ENCODE measurements around the gene DNAJB6. TPM values are rescaled to one million over a fixed set of nuclear protein-coding genes. Genes with fewer than 3 reads are reported as not detected.
A peak's percentile ranks its signal among the peaks of the same experiment; 100 is the strongest.
"Not testable (repeated sequence)": the region's sequence is repeated elsewhere in the genome, so short reads cannot be mapped to it uniquely, and the experiment has no call there.

The DNAJB6 gene
- total RNA-seq, 2 experiments from 2014 or later = 69.3 to 74.9 TPM

DNA sequence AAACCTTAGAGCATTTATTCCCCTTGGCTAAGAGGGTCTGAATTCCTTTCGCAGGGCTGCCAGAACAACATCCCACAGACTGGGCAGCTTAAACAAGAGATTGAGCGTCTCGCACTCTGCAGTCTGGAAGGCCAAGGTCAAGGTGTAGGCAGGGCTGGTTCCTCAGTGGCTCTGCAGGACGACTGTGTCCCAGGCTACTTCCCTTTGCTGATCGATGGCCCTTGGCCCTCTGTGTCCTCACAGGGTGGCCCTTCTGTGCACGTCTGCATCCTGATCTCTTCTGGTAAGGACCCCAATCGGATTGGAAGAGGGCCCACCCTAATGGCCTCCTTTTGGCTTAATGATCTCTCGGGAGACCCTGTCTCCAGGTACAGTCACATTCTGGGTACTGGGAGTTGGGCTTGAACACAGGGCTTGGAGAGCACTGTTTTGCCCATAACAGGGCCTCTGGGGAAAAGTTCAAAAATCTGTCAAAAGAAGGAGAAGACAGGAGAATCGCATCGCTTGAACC is 35.1 kb upstream of the DNAJB6 start:
- H3K36me3 Mint-ChIP-seq (ENCODE audit: low read depth) = no peaks in the 10 kb centered on the region
- H3K27ac Mint-ChIP-seq = peak overlapping the region; percentile 92
- H3K4me1 Mint-ChIP-seq (ENCODE audit: low read depth) = peaks cover 40% of the 10 kb centered on the region
- peak overlapping the region; percentile 63 for H3K4me3 Mint-ChIP-seq
- POLR2A ChIA-PET = interaction anchor here (0.6 to 2.9 kb wide), 4 partner anchors 10 to 355 kb away, joined by 3 to 30 read pairs (median 4); partner anchors contain the start of gene DNAJB6
- CTCF ChIA-PET = interaction anchor here (0.8 to 2.3 kb wide), 3 partner anchors 10 to 38 kb away, joined by 3 to 8 read pairs (median 5); no protein-coding TSS in a partner anchor
- peaks cover 6% of the 10 kb centered on the region for H3K27me3 Mint-ChIP-seq (ENCODE audit: low read depth)
- H3K9me3 Mint-ChIP-seq (ENCODE audit: insufficient read depth) = no peaks in the 10 kb centered on the region
- ATAC-seq = no peak
- DNase-seq = no peak

DNA sequence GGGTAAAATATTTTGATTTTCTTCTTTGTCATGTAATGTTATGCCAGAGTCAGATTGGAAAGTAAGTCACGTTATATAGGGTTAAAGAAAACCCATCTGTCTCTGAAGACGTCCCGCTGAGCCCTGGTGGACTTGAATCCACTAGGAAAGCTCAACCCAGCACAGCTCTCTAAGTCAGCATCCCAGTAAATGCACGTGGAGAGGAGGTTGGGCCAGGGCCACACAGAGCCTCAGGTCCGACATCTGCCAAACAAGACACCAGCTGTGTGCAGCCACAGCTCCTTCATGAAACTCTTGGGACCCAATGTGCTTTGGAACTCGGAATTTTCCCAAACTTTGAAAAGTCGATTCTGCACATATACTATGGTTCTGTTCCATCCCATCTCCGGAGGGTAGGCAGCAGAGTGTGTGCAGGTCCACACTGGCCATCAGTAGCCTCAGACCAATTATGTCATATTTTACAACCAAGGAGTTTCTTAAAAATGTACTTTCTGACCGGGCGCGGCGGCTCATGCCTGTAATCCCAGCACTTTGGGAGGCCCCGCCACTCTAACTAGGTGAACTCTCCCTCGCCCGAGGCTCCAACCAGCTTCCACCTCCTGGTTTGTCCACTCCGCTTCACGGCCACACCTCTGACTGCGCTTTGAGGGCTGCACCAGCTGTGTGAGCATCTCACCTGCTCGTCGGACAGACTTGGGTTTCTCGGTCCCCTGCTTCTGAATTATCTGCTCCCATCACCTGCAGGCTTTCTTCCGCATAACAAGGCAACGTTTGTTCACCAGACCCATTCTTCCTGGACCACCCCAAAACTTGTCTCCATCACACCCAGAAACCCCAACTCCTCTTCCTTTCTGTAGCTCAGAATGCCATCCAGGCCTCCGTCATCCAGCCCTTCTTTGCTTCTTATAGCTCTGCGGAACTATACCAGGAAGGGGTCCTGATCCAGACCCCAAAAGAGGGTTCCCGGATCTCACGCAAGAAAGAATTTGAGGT is 29.7 kb upstream of the DNAJB6 start:
- Mint-ChIP-seq H3K9me3 (ENCODE audit: insufficient read depth) (no peaks in the 10 kb centered on the region), H3K4me1 (ENCODE audit: low read depth) (peaks cover 38% of the 10 kb centered on the region), H3K27ac (no peak overlapping the region), H3K4me3 (no peak overlapping the region), H3K27me3 (ENCODE audit: low read depth) (no peaks in the 10 kb centered on the region), H3K36me3 (ENCODE audit: low read depth) (no peaks in the 10 kb centered on the region)
- ChIA-PET CTCF (interaction anchor here (0.9 to 1.5 kb wide), 3 partner anchors 11 to 33 kb away, joined by 3 read pairs; no protein-coding TSS in a partner anchor), POLR2A (no interaction called here)
- ATAC-seq (no peak), DNase-seq (no peak)

DNA sequence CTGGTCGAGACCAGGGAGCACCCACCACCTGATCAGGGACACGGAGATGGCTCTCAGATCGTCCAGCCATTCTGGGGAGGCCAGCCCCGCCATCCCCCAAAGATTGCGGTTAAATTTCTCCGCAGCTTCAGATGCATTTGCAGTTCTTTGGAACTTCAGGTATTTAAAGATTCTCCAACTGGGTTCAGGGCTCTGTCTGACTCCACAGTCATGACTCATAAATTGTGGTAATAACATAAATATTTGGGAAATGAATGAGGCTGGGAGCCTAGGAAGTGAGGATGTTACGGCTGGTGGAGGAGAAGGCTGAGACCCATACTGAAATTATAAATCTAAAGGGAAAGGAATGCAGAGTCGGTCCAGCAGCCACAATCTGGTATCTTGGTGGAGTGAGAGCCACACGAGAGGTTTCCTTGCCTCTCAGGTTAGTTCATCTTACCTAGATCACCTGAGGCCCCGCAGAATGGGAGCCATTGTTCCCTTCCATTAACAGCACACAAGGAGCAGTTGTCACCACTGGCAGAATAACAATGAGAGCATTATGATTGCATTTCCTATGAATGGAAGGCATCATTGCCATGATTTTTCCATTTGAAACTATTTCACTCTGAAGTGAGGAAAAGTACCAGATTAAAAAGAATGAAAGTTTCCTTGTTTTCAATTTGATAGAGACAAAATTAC is 26.7 kb upstream of the DNAJB6 start:
- H3K4me1 Mint-ChIP-seq (ENCODE audit: low read depth) = peaks cover 26% of the 10 kb centered on the region
- ATAC-seq (no peak), DNase-seq (no peak)
- H3K27ac Mint-ChIP-seq = no peak overlapping the region
- ChIA-PET POLR2A (no interaction called here), CTCF (no interaction called here)
- H3K9me3 Mint-ChIP-seq (ENCODE audit: insufficient read depth) = no peaks in the 10 kb centered on the region
- H3K36me3 Mint-ChIP-seq (ENCODE audit: low read depth) = no peaks in the 10 kb centered on the region
- H3K4me3 Mint-ChIP-seq = no peak overlapping the region
- no peaks in the 10 kb centered on the region for H3K27me3 Mint-ChIP-seq (ENCODE audit: low read depth)

DNA sequence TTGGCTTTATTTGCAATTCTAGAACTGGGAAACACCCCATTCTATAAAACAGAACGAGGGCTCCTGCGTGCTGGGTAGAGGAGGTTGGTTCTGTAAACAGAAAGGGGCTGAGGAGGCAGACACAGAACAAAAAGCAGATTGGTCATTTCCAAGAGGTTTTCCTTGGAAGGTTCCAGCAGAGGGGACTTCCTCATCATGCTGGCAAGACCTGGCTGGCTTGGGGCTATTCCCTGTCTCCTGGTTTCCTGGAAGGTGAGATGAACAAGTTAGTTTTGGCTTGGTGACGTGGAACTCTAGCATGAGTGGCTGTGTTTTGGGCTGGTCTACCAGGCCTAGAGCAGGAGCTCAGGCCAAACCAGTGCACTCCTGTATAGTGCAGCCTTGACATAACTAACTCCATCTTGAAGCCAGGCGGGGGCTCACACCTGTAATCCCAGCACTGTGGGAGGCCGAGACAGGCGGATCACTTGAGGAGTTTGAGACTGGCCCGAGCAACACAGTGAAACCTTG is 26.1 kb upstream of the DNAJB6 start:
- Mint-ChIP-seq H3K4me1 (ENCODE audit: low read depth) (peaks cover 26% of the 10 kb centered on the region), H3K9me3 (ENCODE audit: insufficient read depth) (no peaks in the 10 kb centered on the region), H3K27ac (no peak overlapping the region), H3K4me3 (no peak overlapping the region), H3K27me3 (ENCODE audit: low read depth) (no peaks in the 10 kb centered on the region), H3K36me3 (ENCODE audit: low read depth) (no peaks in the 10 kb centered on the region)
- ATAC-seq = no peak
- POLR2A ChIA-PET = no interaction called here
- DNase-seq = no peak
- CTCF ChIA-PET = no interaction called here

DNA sequence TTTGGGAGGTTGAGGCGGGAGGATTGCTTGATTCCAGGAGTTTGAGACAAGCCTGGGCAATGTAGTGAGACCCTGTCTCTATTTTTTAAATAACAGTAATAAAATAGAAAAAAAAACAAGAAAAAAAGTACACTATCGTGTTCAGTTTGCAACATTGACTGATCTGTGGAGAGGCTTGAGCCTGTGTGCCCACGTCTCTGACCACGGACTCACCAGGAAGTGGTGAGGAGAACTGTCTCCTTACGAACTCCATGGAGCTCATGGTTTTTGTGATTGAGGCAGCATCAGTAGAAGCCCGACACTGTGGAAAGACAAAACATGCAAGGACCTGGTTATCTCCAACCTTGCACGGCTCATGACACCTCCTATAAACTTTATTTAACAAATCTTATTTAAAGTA is 23.9 kb upstream of the DNAJB6 start:
- peaks cover 10% of the 10 kb centered on the region for H3K4me1 Mint-ChIP-seq (ENCODE audit: low read depth)
- no peak overlapping the region for H3K4me3 Mint-ChIP-seq
- no peak for ATAC-seq
- H3K36me3 Mint-ChIP-seq (ENCODE audit: low read depth) = no peaks in the 10 kb centered on the region
- ChIA-PET CTCF (no interaction called here), POLR2A (no interaction called here)
- no peak overlapping the region for H3K27ac Mint-ChIP-seq
- DNase-seq = no peak
- H3K9me3 Mint-ChIP-seq (ENCODE audit: insufficient read depth) = no peaks in the 10 kb centered on the region
- peaks cover 1% of the 10 kb centered on the region for H3K27me3 Mint-ChIP-seq (ENCODE audit: low read depth)

DNA sequence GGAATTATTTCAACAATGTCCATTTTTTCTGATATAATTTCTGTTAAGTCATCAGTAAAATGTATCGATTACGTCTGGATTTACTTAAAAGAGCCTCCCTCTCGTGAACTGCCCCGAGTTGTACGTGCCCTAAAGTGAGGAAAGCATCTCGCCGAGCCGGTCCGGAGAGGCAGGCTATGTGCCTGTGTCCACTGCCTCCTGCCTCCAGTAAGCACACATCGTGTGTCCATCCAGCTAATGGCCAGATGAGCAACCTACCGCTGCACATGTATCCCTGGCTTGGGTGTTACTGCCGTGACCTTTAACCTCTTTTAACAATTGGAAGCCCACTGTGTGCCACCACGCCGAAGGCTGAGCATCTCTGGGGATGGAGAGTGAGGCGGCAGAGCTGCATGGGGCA is 23.2 kb upstream of the DNAJB6 start:
- Mint-ChIP-seq H3K4me1 (ENCODE audit: low read depth) (peaks cover 16% of the 10 kb centered on the region), H3K9me3 (ENCODE audit: insufficient read depth) (no peaks in the 10 kb centered on the region), H3K27me3 (ENCODE audit: low read depth) (peaks cover 1% of the 10 kb centered on the region), H3K36me3 (ENCODE audit: low read depth) (no peaks in the 10 kb centered on the region), H3K27ac (no peak overlapping the region), H3K4me3 (no peak overlapping the region)
- no peak for ATAC-seq
- DNase-seq = no peak
- ChIA-PET CTCF (no interaction called here), POLR2A (no interaction called here)

DNA sequence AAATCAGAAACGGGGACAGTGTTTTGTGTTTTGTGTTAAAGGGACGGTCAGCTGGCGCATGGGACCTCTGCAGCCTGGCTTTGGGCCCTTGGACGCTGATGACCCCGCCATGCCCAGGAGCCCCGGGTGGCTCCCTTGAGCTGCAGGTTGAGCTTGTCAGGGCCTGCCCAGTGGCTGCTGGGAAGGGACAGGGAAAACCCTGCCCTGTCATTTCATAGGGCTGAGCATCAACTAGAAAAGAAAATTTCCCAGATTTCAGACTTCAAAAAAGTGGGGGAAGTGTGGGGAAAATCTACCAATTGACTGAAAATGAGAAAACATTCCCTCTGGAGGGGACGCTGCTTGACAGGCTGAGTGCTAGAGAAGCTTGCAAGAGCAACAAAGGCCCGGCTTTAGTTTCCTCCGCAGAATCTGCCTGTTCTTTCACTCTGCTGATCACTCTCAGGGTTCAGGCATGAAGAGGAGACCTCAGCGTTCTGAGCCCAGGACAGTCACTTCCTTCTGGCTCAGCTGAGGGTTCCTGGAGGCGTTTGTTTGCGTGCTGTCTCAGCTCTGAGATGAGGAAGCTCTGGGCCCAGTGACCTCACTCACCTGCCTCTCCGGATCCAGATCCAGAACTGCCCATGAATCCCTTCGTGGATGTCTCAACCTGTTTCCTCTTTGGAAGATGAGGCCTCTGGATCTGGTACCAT is 18.6 kb upstream of the DNAJB6 start:
- ATAC-seq = peak; percentile 67
- Mint-ChIP-seq H3K27me3 (ENCODE audit: low read depth) (peaks cover 1% of the 10 kb centered on the region), H3K4me3 (no peak overlapping the region), H3K27ac (peak overlapping the region; percentile 57), H3K9me3 (ENCODE audit: insufficient read depth) (no peaks in the 10 kb centered on the region), H3K4me1 (ENCODE audit: low read depth) (peaks cover 13% of the 10 kb centered on the region), H3K36me3 (ENCODE audit: low read depth) (no peaks in the 10 kb centered on the region)
- CTCF ChIA-PET = interaction anchor here (0.7 to 1.4 kb wide), 3 partner anchors 10 to 14 kb away, joined by 3 read pairs; no protein-coding TSS in a partner anchor
- POLR2A ChIA-PET = no interaction called here
- DNase-seq = no peak

DNA sequence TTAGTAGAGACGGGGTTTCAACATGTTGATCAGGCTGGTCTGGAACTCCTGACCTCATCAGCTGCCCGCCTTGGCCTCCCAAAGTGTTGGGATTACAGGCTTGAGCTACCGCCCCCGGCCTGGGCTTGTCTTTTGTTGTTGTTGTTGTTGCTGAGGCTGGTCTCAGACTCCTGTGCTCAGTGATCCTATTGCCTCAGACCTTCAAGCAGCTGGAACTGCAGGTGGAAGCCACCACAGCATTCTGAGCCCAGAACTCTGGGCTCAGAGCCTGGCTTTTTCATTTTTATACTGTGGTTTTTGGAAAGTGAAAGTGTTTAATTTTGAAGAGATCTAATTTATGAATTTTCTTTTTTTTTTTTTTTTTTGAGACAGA is 16.2 kb upstream of the DNAJB6 start:
- Mint-ChIP-seq H3K36me3 (ENCODE audit: low read depth) (no peaks in the 10 kb centered on the region), H3K9me3 (ENCODE audit: insufficient read depth) (no peaks in the 10 kb centered on the region), H3K4me1 (ENCODE audit: low read depth) (peaks cover 13% of the 10 kb centered on the region), H3K27me3 (ENCODE audit: low read depth) (peaks cover 5% of the 10 kb centered on the region), H3K27ac (no peak overlapping the region), H3K4me3 (no peak overlapping the region)
- DNase-seq (no peak), ATAC-seq (no peak)
- POLR2A ChIA-PET = no interaction called here
- CTCF ChIA-PET = no interaction called here

DNA sequence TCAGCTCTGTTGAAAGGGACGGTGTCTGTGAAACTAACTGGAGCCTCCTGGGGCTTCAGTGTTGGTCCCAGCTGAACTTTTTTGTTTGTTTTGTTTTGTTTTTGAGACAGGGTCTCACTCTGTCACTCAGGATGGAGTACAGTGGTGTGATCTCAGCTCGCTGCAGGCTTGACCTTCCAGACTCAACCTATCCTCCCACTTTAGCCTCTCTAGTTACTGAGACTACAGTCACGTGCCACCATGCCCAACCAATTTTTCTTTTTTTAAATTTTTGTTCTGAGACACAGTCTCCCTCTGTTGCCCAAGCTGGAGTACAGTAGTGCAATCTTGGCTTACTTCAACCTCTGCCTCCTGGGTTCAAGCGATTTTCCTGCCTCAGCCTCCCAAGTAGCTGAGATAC is 13.4 kb upstream of the DNAJB6 start:
- Mint-ChIP-seq H3K36me3 (ENCODE audit: low read depth) (no peaks in the 10 kb centered on the region), H3K9me3 (ENCODE audit: insufficient read depth) (no peaks in the 10 kb centered on the region), H3K4me3 (no peak overlapping the region), H3K27me3 (ENCODE audit: low read depth) (peaks cover 4% of the 10 kb centered on the region), H3K4me1 (ENCODE audit: low read depth) (peaks cover 8% of the 10 kb centered on the region), H3K27ac (no peak overlapping the region)
- ChIA-PET CTCF (interaction anchor here (0.8 kb wide), 1 partner anchor 16 kb away, joined by 6 read pairs; no protein-coding TSS in a partner anchor), POLR2A (interaction anchor here (1.1 kb wide), 1 partner anchor 11 kb away, joined by 5 read pairs; no protein-coding TSS in a partner anchor)
- no peak for DNase-seq
- ATAC-seq = no peak

DNA sequence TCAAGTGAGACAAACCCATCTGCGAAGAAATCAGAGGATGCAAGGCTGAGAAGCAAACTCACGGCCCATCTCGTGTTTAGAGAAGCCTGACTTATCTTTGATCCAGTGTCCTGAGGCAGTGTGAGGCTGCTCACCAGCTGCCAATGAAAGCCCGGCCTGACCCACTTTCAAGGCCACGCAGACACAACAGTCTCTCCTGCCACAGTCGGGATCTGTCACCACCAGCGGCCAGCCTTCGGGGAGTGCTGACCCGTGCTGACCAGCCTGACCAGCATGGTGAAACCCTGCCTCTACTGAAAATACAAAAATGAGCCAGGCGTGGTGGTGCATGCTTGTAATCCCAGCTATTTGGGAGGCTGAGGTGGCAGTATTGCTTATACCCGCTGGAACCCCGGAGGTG is 7.4 kb upstream of the DNAJB6 start:
- POLR2A ChIA-PET = no interaction called here
- DNase-seq (no peak), ATAC-seq (no peak)
- H3K4me3 Mint-ChIP-seq = no peak overlapping the region
- H3K36me3 Mint-ChIP-seq (ENCODE audit: low read depth) = no peaks in the 10 kb centered on the region
- no peak overlapping the region for H3K27ac Mint-ChIP-seq
- no peaks in the 10 kb centered on the region for H3K9me3 Mint-ChIP-seq (ENCODE audit: insufficient read depth)
- H3K27me3 Mint-ChIP-seq (ENCODE audit: low read depth) = peaks cover 25% of the 10 kb centered on the region
- no peaks in the 10 kb centered on the region for H3K4me1 Mint-ChIP-seq (ENCODE audit: low read depth)
- CTCF ChIA-PET = interaction anchor here (0.6 to 0.8 kb wide), 2 partner anchors 8 to 11 kb away, joined by 3 read pairs; no protein-coding TSS in a partner anchor

DNA sequence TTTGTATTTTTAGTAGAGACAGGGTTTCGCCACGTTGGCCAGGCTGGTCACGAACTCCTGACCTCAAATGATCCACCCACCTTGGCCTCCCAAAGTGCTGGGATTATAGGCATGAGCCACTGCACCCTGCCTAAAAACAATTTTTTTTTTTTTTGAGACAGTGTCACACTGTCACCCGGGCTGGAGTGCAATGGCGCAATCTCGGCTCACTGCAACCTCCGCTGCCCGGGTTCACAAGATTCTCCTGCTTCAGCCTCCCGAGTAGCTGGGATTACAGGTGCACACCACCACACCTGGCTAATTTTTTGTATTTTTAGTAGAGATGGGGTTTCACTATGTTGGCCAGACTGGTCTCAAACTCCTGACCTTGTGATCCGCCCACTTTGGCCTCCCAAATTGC is 6.2 kb upstream of the DNAJB6 start:
- CTCF ChIA-PET = interaction anchor here (0.7 to 1.2 kb wide), 3 partner anchors 9 to 57 kb away, joined by 3 to 4 read pairs (median 3); no protein-coding TSS in a partner anchor
- ATAC-seq; H3K9me3 Mint-ChIP-seq (ENCODE audit: insufficient read depth); POLR2A ChIA-PET; H3K4me3 Mint-ChIP-seq; H3K36me3 Mint-ChIP-seq (ENCODE audit: low read depth); DNase-seq; H3K4me1 Mint-ChIP-seq (ENCODE audit: low read depth); H3K27ac Mint-ChIP-seq: not testable (repeated sequence)
- peaks cover 29% of the 10 kb centered on the region for H3K27me3 Mint-ChIP-seq (ENCODE audit: low read depth)

Measured in activated CD8-positive, alpha-beta T cell treated with anti-CD3 and anti-CD28 coated beads, Interleukin-2, amount 10 ng/mL, durations not matched to agents 7 days and 5 days (primary cell).